Nephron (organoid): ENCODE results near the gene GIMAP8.

Source experiments
- H3K27ac Mint-ChIP-seq, 3 experiments: 2 replicates each; pipeline ENCODE4 v1.8.0; 2020; ENCODE audit warnings: mixed read lengths in 3 of 3, mild to moderate bottlenecking in 2 of 3, moderate library complexity in 1 of 3
- H3K27me3 Mint-ChIP-seq: 2 replicates; pipeline ENCODE4 v1.8.0; 2021; ENCODE audit warnings: low read depth, mild to moderate bottlenecking, moderate library complexity, mixed read lengths
- H3K36me3 Mint-ChIP-seq: 2 replicates; pipeline ENCODE4 v1.8.0; 2020; ENCODE audit warnings: low read depth, mixed read lengths
- H3K4me1 Mint-ChIP-seq: 2 replicates; pipeline ENCODE4 v1.8.0; 2020; ENCODE audit warnings: mixed read lengths
- H3K4me3 Mint-ChIP-seq, 3 experiments: 2 replicates each; pipeline ENCODE4 v1.8.0; 2020; ENCODE audit warnings: mild to moderate bottlenecking in 3 of 3, mixed read lengths in 3 of 3, moderate library complexity in 2 of 3
- H3K9me3 Mint-ChIP-seq: 2 replicates; pipeline ENCODE4 v1.8.0; 2020; ENCODE audit warnings: mixed read lengths
- CTCF ChIP-seq, 3 experiments: fragments of 200-600 bp; sonication (generic); IDR thresholded peaks; one replicate each; pipeline ENCODE4 v1.5.0; 2021; ENCODE audit warnings: antibody characterized with exemption in 3 of 3; ENCODE audit not compliant: unreplicated experiment in 3 of 3

GIMAP8 gene

GRCh38 chr7:150421831-150422230 is 28.6 kb upstream of the GIMAP8 start:
- Mint-ChIP-seq H3K4me3 (no peak overlapping the region), H3K27me3 (peaks cover 21% of the 10 kb centered on the region), H3K4me1 (peaks cover 9% of the 10 kb centered on the region), H3K27ac (no peak overlapping the region), H3K36me3 (no peaks in the 10 kb centered on the region), H3K9me3 (no peaks in the 10 kb centered on the region)
- no peak for TF ChIP-seq CTCF (IDR thresholded peaks at IDR 0.05; ENCODE audit: unreplicated experiment in 3 of 3)

- Mint-ChIP-seq H3K36me3 (no peaks in the 10 kb centered on the region), H3K9me3 (no peaks in the 10 kb centered on the region), H3K4me1 (peaks cover 33% of the 10 kb centered on the region), H3K27me3 (peaks cover 20% of the 10 kb centered on the region), H3K4me3 (no peak overlapping the region), H3K27ac (no peak overlapping the region)
- no peak for TF ChIP-seq CTCF (IDR thresholded peaks at IDR 0.05; ENCODE audit: unreplicated experiment in 3 of 3)
Observed at GRCh38 chr7:150425670-150426069, 24.8 kb upstream of the GIMAP8 start.

- Mint-ChIP-seq H3K27me3 (peaks cover 14% of the 10 kb centered on the region), H3K4me3 (no peak overlapping the region), H3K36me3 (no peaks in the 10 kb centered on the region), H3K9me3 (no peaks in the 10 kb centered on the region), H3K27ac (peak overlapping the region; percentile 34 to 90 (median 69)), H3K4me1 (peaks cover 28% of the 10 kb centered on the region)
- no peak for TF ChIP-seq CTCF (IDR thresholded peaks at IDR 0.05; ENCODE audit: unreplicated experiment in 3 of 3)
Observed at GRCh38 chr7:150428671-150429451, 21.6 kb upstream of the GIMAP8 start.

GRCh38 chr7:150429699-150430098 is 20.7 kb upstream of the GIMAP8 start:
- H3K9me3 Mint-ChIP-seq, result no peaks in the 10 kb centered on the region
- peak overlapping the region in 1 of 3 experiments; percentile 90 for H3K27ac Mint-ChIP-seq
- H3K4me3 Mint-ChIP-seq, result no peak overlapping the region
- H3K4me1 Mint-ChIP-seq, result peaks cover 28% of the 10 kb centered on the region
- TF ChIP-seq CTCF (IDR thresholded peaks at IDR 0.05; ENCODE audit: unreplicated experiment in 3 of 3), result no peak
- peaks cover 17% of the 10 kb centered on the region for H3K27me3 Mint-ChIP-seq
- no peaks in the 10 kb centered on the region for H3K36me3 Mint-ChIP-seq

GRCh38 chr7:150430465-150431085 is 19.9 kb upstream of the GIMAP8 start:
- Mint-ChIP-seq H3K36me3 (no peaks in the 10 kb centered on the region), H3K4me1 (peaks cover 28% of the 10 kb centered on the region), H3K4me3 (no peak overlapping the region), H3K9me3 (no peaks in the 10 kb centered on the region), H3K27ac (no peak overlapping the region), H3K27me3 (peaks cover 20% of the 10 kb centered on the region)
- no peak for TF ChIP-seq CTCF (IDR thresholded peaks at IDR 0.05; ENCODE audit: unreplicated experiment in 3 of 3)
